HUDEP-2 (cell line): ENCODE data around the gene TRAP1.
A peak's percentile ranks its signal among the peaks of the same experiment; 100 is the strongest.
"Not testable (repeated sequence)": the region's sequence is repeated elsewhere in the genome, so short reads cannot be mapped to it uniquely, and the experiment has no call there.

Experiments used
- DNase-seq, 76 experiments: peaks; one replicate each; lab custom pipeline; 2025; ENCODE audit not compliant: unreplicated experiment in 76 of 76; lab: John Stamatoyannopoulos, UW

The TRAP1 gene

GRCh38 chr16:3625331-3625730 lies 92.0 kb downstream of the TRAP1 start:
- DNase-seq = no peak

GRCh38 chr16:3623642-3624041 lies 93.7 kb downstream of the TRAP1 start:
- no peak for DNase-seq

GRCh38 chr16:3618769-3619141 lies 98.6 kb downstream of the TRAP1 start:
- DNase-seq = peak in 1 of 76 experiments; percentile 20

- no peak for DNase-seq
Observed at GRCh38 chr16:3612510-3613466, 104.5 kb downstream of the TRAP1 start.

- DNase-seq = peak in 73 of 76 experiments; percentile 20 to 91 (median 81)
Observed at GRCh38 chr16:3611146-3611975, 106.0 kb downstream of the TRAP1 start, which contains the start of gene SLX4. SLX4 (minus strand) TSS chr16:3611606; CDS start chr16:3608964, 2,642 bp downstream.

GRCh38 chr16:3610698-3611145 lies 106.6 kb downstream of the TRAP1 start:
- peak in 3 of 76 experiments; percentile 4 to 32 (median 9) for DNase-seq

GRCh38 chr16:3609895-3610697 lies 107.2 kb downstream of the TRAP1 start:
- DNase-seq = peak in 1 of 76 experiments; percentile 32

- not testable (repeated sequence) for DNase-seq
Observed at GRCh38 chr16:3608976-3609375, 108.3 kb downstream of the TRAP1 start.

GRCh38 chr16:3608069-3608468 lies 109.3 kb downstream of the TRAP1 start:
- DNase-seq = no peak
